ENCODE data around the gene PRELID3B. TPM values are rescaled to one million over a fixed set of nuclear protein-coding genes. Genes with fewer than 3 reads are reported as not detected.

The PRELID3B gene
- total RNA-seq, 2 experiments from 2014 or later, result 80.1 to 81.6 TPM

DNA sequence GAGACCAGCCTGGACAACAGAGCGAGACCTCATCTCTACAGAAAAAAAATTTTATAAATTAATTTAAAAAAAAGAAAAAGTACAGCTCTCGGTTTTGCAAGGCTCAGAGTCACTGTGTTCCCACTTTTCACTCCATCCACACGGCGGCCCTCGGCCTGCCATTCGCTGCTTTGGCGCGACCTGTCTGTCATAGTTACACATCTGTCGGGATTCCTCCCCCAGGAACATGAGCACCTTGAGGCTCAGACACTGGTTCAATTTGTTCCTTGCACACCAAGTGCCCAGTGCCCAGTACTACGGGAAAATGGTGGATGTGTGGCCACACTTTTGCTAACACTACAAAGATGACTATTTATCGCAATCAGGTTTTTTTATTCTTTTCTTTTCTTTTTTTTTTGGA is 43.9 kb downstream of the PRELID3B start:
- no peaks in the 10 kb centered on the region for H3K9me3 Mint-ChIP-seq (ENCODE audit: insufficient read depth)
- ATAC-seq (no peak), DNase-seq (no peak)
- no peaks in the 10 kb centered on the region for H3K27me3 Mint-ChIP-seq (ENCODE audit: low read depth)
- H3K4me3 Mint-ChIP-seq, result no peak overlapping the region
- peaks cover 13% of the 10 kb centered on the region for H3K4me1 Mint-ChIP-seq (ENCODE audit: low read depth)
- ChIA-PET POLR2A (interaction anchor here (1.9 kb wide), 1 partner anchor 33 kb away, joined by 10 read pairs; the partner anchor contains the start of gene ATP5F1E), CTCF (no interaction called here)
- H3K27ac Mint-ChIP-seq, result no peak overlapping the region
- peaks cover 50% of the 10 kb centered on the region for H3K36me3 Mint-ChIP-seq (ENCODE audit: low read depth)

DNA sequence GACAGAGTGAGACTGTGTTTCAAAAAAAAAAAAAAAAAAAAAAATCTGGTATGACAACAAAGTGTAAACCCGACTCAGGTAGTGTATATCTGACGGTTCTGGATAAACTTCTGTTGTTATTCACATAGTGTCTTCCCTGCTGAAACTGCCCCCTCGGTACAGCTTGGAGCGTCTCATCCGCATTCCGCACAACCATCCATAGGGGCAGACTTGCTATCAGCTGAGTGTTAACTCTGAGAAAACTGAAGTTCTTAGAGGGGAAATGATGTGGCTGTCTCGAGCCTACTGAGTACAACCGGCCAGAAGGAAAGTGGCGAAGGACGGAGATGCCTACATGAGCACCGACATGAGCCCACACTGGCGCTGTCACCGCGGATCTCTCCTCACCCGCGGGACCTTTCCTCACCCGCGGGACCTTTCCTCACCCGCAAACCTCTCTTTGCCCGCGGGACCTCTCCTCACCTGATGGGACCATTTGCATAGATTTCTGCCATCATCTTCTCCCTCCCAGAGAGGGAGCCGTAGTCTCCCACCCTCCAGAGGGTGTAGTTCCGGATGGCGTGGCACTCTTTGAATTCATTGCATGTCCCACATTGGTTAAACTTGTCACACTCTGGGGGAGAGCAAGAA is 45.3 kb downstream of the PRELID3B start:
- POLR2A ChIA-PET, result no interaction called here

DNA sequence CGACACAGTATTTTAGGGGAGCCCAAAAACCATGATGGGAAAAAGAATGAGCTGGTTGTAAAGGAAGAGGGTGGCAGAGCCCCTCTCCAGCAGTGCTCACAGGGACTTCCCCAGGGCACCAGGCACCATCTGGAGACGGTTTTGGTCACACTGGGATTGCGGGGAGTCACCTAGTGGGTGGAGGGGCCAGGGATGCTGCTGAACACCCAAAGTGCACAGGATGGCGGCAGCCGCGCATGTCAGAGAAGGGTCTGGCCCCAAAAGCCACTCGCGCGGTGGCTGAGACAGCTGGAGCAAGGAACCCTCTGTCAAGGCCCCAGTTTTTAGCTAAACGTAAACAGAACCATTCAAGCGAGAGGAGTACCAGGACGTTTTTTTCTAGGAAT is 46.4 kb downstream of the PRELID3B start:
- ChIA-PET CTCF (no interaction called here), POLR2A (no interaction called here)
- Mint-ChIP-seq H3K36me3 (ENCODE audit: low read depth) (peaks cover 63% of the 10 kb centered on the region), H3K27me3 (ENCODE audit: low read depth) (no peaks in the 10 kb centered on the region), H3K4me1 (ENCODE audit: low read depth) (peaks cover 3% of the 10 kb centered on the region), H3K4me3 (no peak overlapping the region), H3K27ac (peak overlapping the region; percentile 9), H3K9me3 (ENCODE audit: insufficient read depth) (no peaks in the 10 kb centered on the region)
- ATAC-seq (no peak), DNase-seq (no peak)

More for the DNA sequence above, 45.3 kb downstream of the PRELID3B start:
- no peak for ATAC-seq
- H3K4me1 Mint-ChIP-seq (ENCODE audit: low read depth), result peaks cover 3% of the 10 kb centered on the region
- no peaks in the 10 kb centered on the region for H3K27me3 Mint-ChIP-seq (ENCODE audit: low read depth)
- peak overlapping the region; percentile 46 for H3K27ac Mint-ChIP-seq
- CTCF ChIA-PET, result no interaction called here
- H3K9me3 Mint-ChIP-seq (ENCODE audit: insufficient read depth), result no peaks in the 10 kb centered on the region
- H3K4me3 Mint-ChIP-seq, result no peak overlapping the region
- no peak for DNase-seq
- peaks cover 61% of the 10 kb centered on the region for H3K36me3 Mint-ChIP-seq (ENCODE audit: low read depth)

DNA sequence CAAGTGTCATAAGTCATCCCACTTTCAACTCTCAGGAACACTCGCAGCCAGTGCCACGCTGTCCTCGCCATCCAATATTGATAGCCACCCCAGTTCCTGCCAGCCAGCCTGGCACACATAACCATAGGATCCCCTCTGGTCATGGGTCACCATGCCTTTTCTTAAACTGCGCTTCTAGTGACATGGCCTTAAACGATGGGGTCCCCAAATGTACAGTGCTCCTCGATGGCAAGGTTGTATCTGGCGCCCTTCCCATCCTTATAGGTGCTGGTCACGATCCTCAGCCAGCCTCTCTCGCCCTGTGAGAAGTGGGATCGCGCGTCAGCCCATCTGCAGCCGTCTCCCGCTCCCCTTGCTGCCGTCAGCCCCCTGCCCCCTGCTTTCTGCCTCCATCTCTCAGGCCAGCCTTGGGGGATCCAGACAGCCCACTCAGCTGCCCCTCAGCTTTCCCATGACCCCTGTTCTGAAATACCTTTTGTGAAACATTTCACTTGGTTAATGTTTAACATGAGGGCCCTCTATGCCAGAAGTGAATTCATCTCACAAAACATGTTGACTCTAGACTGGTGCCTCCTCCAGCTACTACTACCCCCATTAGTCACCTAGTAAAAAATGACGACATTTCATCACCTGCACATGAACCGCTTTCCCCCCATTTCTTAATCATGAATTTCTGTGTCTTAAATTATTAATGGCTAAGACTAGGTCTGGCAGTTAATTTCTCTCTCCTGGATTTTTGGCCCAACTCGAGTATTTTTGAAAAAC is 46.9 kb downstream of the PRELID3B start:
- Mint-ChIP-seq H3K4me3 (no peak overlapping the region), H3K4me1 (ENCODE audit: low read depth) (peaks cover 3% of the 10 kb centered on the region), H3K36me3 (ENCODE audit: low read depth) (peaks cover 68% of the 10 kb centered on the region), H3K27ac (peak overlapping the region; percentile 58), H3K9me3 (ENCODE audit: insufficient read depth) (no peaks in the 10 kb centered on the region), H3K27me3 (ENCODE audit: low read depth) (no peaks in the 10 kb centered on the region)
- no peak for ATAC-seq
- POLR2A ChIA-PET, result no interaction called here
- no peak for DNase-seq
- CTCF ChIA-PET, result no interaction called here

DNA sequence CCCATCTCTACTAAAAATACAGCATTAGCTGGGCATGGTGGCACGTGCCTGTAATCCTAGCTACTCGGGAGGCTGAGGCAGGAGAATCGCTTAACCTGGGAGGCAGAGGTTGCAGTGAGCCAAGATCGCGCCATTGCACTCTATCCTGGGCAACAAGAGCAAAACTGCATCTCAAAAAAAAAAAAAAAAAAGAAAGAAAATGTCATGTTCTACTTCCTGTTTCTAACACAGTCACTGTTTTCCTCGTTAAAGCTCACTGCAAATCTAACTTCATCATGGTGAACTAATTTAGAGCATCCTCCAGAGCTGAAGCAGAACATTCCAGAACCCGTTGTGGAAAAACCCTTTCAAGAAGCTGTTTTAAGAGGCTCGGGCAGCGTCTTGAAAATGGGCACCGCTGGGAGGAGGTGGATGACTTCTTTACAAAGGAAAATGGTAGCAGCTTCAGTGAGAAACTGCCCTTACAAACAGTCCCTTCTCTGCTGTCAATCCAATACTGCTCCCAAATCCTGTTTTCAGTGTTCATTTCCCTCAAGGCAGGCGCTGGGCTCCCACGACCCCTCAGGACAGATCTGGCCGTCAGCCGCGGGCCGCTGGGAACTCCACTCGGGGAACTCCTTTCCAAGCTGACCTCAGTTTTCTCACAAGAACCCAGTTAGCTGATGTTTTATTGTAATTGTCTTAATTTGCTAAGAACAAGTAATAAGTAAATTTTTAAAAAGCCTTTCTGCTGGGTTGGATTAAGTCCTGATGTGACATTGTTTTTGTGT is 48.0 kb downstream of the PRELID3B start:
- ATAC-seq (no peak), DNase-seq (no peak)
- ChIA-PET CTCF (interaction anchor here (1.3 kb wide), 1 partner anchor 12 kb away, joined by 3 read pairs; no protein-coding TSS in a partner anchor), POLR2A (no interaction called here)
- H3K27me3 Mint-ChIP-seq (ENCODE audit: low read depth), result no peaks in the 10 kb centered on the region
- peaks cover 3% of the 10 kb centered on the region for H3K4me1 Mint-ChIP-seq (ENCODE audit: low read depth)
- no peaks in the 10 kb centered on the region for H3K9me3 Mint-ChIP-seq (ENCODE audit: insufficient read depth)
- H3K4me3 Mint-ChIP-seq, result no peak overlapping the region
- peaks cover 71% of the 10 kb centered on the region for H3K36me3 Mint-ChIP-seq (ENCODE audit: low read depth)
- H3K27ac Mint-ChIP-seq, result no peak overlapping the region

DNA sequence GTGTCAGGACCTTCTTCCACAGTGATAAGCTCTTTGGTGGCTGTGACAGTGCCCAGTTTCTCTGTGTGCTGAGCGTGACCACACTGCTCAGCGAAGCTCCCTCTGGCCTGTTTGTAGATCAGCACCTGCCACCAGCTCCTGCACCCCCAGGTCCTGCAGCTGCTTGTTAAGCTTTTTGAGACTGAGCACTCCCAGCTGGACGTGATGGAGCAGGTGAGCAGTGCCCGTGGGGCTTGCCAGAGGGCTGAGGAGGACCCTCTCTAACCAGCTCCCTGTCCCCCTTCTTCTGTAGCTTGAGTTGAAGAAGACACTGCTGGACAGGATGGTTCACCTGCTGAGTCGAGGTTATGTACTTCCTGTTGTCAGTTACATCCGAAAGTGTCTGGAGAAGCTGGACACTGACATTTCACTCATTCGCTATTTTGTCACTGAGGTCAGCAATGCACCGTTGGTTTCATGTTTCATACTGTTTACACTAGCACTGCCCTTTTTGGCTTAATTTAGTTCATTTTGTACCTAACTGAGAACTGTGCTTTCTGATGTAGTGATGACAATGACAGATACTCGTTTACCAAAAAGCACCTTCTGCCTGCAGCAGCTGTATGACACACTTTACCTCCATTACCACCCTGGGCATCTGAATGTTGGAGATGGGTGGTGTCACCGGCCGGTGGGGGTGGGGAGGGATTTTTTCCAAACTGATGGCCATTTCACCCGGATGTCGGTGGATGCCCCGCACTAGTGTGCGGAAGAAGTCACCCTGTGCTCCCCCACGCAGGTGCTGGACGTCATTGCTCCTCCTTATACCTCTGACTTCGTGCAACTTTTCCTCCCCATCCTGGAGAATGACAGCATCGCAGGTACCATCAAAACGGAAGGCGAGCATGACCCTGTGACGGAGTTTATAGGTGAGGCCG is 49.0 kb downstream of the PRELID3B start:
- POLR2A ChIA-PET, result interaction anchor here (0.6 to 1.3 kb wide), 3 partner anchors 9 to 72 kb away, joined by 3 to 4 read pairs (median 3); no protein-coding TSS in a partner anchor
- CTCF ChIA-PET, result interaction anchor here (0.9 to 1.3 kb wide), 2 partner anchors 11 kb away, joined by 3 read pairs; no protein-coding TSS in a partner anchor
- no peak overlapping the region for H3K4me3 Mint-ChIP-seq
- H3K4me1 Mint-ChIP-seq (ENCODE audit: low read depth), result peaks cover 3% of the 10 kb centered on the region
- no peaks in the 10 kb centered on the region for H3K27me3 Mint-ChIP-seq (ENCODE audit: low read depth)
- no peaks in the 10 kb centered on the region for H3K9me3 Mint-ChIP-seq (ENCODE audit: insufficient read depth)
- peaks cover 74% of the 10 kb centered on the region for H3K36me3 Mint-ChIP-seq (ENCODE audit: low read depth)
- DNase-seq (no peak), ATAC-seq (no peak)
- H3K27ac Mint-ChIP-seq, result peak overlapping the region; percentile 34

DNA sequence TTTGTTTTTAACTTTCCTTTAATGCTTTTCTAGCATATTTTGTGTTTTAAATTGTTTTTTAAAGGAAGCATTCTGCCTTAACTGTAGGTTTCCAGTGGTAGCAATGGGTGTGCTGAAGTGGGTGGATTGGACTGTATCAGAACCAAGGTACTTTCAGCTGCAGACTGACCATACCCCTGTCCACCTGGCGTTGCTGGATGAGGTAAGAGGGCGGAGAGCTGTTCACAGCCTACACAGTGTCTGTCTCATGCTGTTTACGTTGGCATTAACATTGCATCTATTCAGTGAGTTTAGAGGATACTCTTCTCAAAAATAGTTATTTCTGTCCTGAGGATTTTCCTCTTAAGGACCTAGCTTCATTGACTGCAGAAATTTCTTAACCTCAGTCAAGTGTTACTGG is 49.7 kb downstream of the PRELID3B start:
- H3K9me3 Mint-ChIP-seq (ENCODE audit: insufficient read depth), result no peaks in the 10 kb centered on the region
- H3K27ac Mint-ChIP-seq, result no peak overlapping the region
- H3K4me3 Mint-ChIP-seq, result no peak overlapping the region
- DNase-seq (no peak), ATAC-seq (no peak)
- ChIA-PET CTCF (interaction anchor here (0.9 kb wide), 1 partner anchor 12 kb away, joined by 3 read pairs; no protein-coding TSS in a partner anchor), POLR2A (interaction anchor here (0.6 to 1.3 kb wide), 3 partner anchors 8 to 71 kb away, joined by 3 to 4 read pairs (median 3); no protein-coding TSS in a partner anchor)
- peaks cover 76% of the 10 kb centered on the region for H3K36me3 Mint-ChIP-seq (ENCODE audit: low read depth)
- peaks cover 3% of the 10 kb centered on the region for H3K4me1 Mint-ChIP-seq (ENCODE audit: low read depth)
- no peaks in the 10 kb centered on the region for H3K27me3 Mint-ChIP-seq (ENCODE audit: low read depth)

DNA sequence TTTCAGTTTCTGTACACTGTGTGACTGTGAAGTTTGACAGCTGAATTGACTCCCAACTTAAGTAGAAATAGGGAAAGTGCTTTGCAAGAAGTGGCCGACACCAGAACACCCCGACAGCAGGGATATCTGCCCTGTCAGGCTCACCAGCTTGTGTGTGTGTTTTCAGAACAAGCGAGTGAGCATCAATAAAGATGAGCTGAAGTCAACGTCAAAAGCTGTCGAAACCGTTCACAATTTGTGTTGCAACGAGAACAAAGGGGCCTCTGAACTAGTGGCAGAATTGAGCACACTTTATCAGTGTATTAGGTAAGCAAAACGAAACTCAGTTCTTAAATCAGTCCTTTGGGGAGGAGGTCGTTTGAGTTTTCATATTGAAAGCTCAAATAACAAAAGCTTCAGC is 50.9 kb downstream of the PRELID3B start:
- Mint-ChIP-seq H3K9me3 (ENCODE audit: insufficient read depth) (no peaks in the 10 kb centered on the region), H3K4me1 (ENCODE audit: low read depth) (peaks cover 3% of the 10 kb centered on the region), H3K36me3 (ENCODE audit: low read depth) (peaks cover 79% of the 10 kb centered on the region), H3K4me3 (no peak overlapping the region), H3K27me3 (ENCODE audit: low read depth) (no peaks in the 10 kb centered on the region), H3K27ac (no peak overlapping the region)
- DNase-seq (no peak), ATAC-seq (no peak)
- ChIA-PET POLR2A (interaction anchor here (0.7 to 1.6 kb wide), 2 partner anchors 9 to 10 kb away, joined by 3 to 5 read pairs; no protein-coding TSS in a partner anchor), CTCF (interaction anchor here (0.7 to 1.3 kb wide), 2 partner anchors 340 to 464 kb away, joined by 3 read pairs; partner anchors contain the start of gene STX16)

DNA sequence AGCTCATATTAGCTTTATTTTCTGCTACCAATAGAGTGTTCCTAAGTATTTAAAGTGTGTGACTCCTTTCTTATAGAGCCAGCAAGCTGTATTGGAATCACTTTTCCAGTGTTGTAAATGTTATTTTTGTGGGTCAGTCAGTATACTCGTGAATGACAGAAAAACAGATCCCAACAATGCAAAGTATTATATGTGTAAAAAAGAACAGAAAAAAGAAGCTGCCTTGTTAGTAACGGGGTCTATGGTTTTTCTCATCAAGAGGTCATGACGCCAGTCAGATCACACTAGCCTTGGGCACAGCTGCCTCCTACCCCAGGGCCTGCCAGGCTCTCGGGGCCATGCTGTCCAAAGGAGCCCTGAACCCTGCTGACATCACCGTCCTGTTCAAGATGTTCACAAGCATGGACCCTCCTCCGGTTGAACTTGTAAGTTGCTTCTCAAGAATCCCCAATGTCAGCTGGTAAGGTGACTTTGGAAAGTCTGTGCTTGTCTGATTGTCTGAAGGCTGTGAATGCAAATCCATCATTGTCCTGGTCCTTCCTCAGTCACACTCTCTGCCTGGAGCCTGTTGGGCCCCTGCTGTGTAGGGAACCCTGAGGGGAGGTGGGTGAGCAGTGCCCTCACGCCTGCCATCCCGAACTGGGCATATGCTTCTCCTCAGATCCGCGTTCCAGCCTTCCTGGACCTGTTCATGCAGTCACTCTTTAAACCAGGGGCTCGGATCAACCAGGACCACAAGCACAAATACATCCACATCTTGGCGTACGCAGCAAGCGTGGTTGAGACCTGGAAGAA is 51.7 kb downstream of the PRELID3B start:
- peaks cover 76% of the 10 kb centered on the region for H3K36me3 Mint-ChIP-seq (ENCODE audit: low read depth)
- ChIA-PET CTCF (interaction anchor here (0.9 to 1.4 kb wide), 3 partner anchors 9 to 43 kb away, joined by 3 read pairs; no protein-coding TSS in a partner anchor), POLR2A (interaction anchor here (0.8 to 1.6 kb wide), 2 partner anchors 10 to 50 kb away, joined by 3 read pairs; no protein-coding TSS in a partner anchor)
- DNase-seq (no peak), ATAC-seq (no peak)
- H3K9me3 Mint-ChIP-seq (ENCODE audit: insufficient read depth), result no peaks in the 10 kb centered on the region
- H3K27ac Mint-ChIP-seq, result no peak overlapping the region
- no peak overlapping the region for H3K4me3 Mint-ChIP-seq
- no peaks in the 10 kb centered on the region for H3K27me3 Mint-ChIP-seq (ENCODE audit: low read depth)
- H3K4me1 Mint-ChIP-seq (ENCODE audit: low read depth), result peaks cover 4% of the 10 kb centered on the region

DNA sequence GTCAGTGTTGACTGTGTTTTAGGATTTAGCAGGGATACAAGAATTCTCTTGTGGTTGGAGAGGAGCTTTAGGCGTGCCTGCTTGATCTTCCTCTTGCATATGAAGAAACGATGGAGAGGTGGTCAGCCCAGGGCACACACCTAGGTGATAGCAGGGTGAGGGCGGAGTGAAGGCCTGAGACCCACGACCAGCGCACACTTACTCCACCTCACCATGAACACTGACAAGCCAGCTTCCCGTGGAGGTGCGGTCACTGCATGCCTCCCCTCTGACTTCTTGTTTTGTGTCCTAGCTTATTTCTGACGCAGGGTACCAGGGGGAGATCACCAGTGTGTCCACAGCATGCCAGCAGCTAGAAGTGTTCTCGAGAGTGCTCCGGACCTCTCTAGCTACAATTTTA is 53.4 kb downstream of the PRELID3B start:
- H3K36me3 Mint-ChIP-seq (ENCODE audit: low read depth), result peaks cover 68% of the 10 kb centered on the region

More for the DNA sequence above, 53.4 kb downstream of the PRELID3B start:
- DNase-seq (no peak), ATAC-seq (no peak)
- CTCF ChIA-PET, result no interaction called here
- Mint-ChIP-seq H3K27ac (no peak overlapping the region), H3K27me3 (ENCODE audit: low read depth) (no peaks in the 10 kb centered on the region), H3K9me3 (ENCODE audit: insufficient read depth) (no peaks in the 10 kb centered on the region), H3K4me3 (no peak overlapping the region), H3K4me1 (ENCODE audit: low read depth) (peaks cover 5% of the 10 kb centered on the region)
- POLR2A ChIA-PET, result interaction anchor here (0.7 kb wide), 1 partner anchor 36 kb away, joined by 3 read pairs; no protein-coding TSS in a partner anchor
